ENCODE results near the gene SIRT7.

GRCh38 chr17:81871387-81872230 lies 46.4 kb downstream of the SIRT7 start:
- TF ChIP-seq CTCF (conservative IDR thresholded peaks at IDR 0.05; ENCODE audit: low read depth, low read length), result peak; percentile 39; the same call in 1 of the 2 replicates
- TF ChIP-seq EZH2 (IDR thresholded peaks at IDR 0.05; ENCODE audit: low read length, unreplicated experiment), result no peak

Data from PC-3 (cell line).